GM12875 (cell line): ENCODE data around the gene PNPLA7.
"Not testable (repeated sequence)": the region's sequence is repeated elsewhere in the genome, so short reads cannot be mapped to it uniquely, and the experiment has no call there.

Experiments
- H3K4me3 ChIP-seq: one replicate; pipeline ENCODE4 v1.5.1; 2011; ENCODE audit warnings: low read depth, low read length, control low read depth
- CTCF ChIP-seq: IDR thresholded peaks from 2 replicates; pipeline ENCODE4 v1.5.1; 2011; ENCODE audit warnings: low read depth, mild to moderate bottlenecking, control low read depth, inconsistent platforms, low read length, moderate library complexity, borderline replicate concordance; ENCODE audit not compliant: insufficient read depth

Gene PNPLA7

GRCh38 chr9:137467161-137467581 is 83.0 kb downstream of the PNPLA7 start:
- H3K4me3 ChIP-seq: no peak overlapping the region
- no peak for TF ChIP-seq CTCF

- H3K4me3 ChIP-seq: not testable (repeated sequence)
Measured at GRCh38 chr9:137466389-137467085, 83.7 kb downstream of the PNPLA7 start.

- TF ChIP-seq CTCF: no peak
- H3K4me3 ChIP-seq: no peak overlapping the region
Measured at GRCh38 chr9:137465720-137466388, 84.3 kb downstream of the PNPLA7 start.

GRCh38 chr9:137465000-137465719 is 85.0 kb downstream of the PNPLA7 start:
- no peak for TF ChIP-seq CTCF
- H3K4me3 ChIP-seq: no peak overlapping the region

- no peak for TF ChIP-seq CTCF
- no peak overlapping the region for H3K4me3 ChIP-seq
Measured at GRCh38 chr9:137464291-137464999, 85.8 kb downstream of the PNPLA7 start.

GRCh38 chr9:137463931-137464290 is 86.3 kb downstream of the PNPLA7 start:
- no peak overlapping the region for H3K4me3 ChIP-seq
- no peak for TF ChIP-seq CTCF
